Stimulated activated CD4-positive, alpha-beta T cell treated with anti-CD3 and anti-CD28 coated beads, Interleukin-12 subunit alpha, Interleukin-12 subunit beta, amount 100 ng/mL, for 4 hours (primary cell): ENCODE data around the gene CNPY1.
A peak's percentile ranks its signal among the peaks of the same experiment; 100 is the strongest.

Experiments used
- DNase-seq: peaks from one replicate; pipeline ENCODE4 v3.0.0-alpha.2; 2020

CNPY1 gene

DNA sequence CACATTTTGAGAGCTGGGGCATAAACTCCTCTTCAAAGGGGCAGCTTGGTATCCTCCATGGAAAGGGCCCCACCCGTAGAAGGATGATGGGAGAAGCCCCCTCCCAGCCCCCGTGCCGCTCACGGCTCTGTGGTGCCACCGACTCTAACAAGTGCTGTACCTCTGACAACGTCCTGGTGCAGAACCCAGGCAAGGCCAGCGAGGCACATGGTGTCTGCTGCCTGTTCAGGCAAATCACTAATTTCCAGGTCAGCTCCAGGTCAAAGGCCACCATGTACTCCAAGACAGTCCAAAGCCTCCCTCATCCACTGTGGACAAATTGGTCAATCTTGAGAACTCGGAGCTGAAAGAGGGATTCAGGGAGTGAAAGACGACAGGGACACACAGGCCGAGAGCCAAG is 11.4 kb upstream of the CNPY1 start:
- DNase-seq: no peak

GRCh38 chr7:155556763-155557162 is 10.4 kb upstream of the CNPY1 start:
- DNase-seq: no peak

GRCh38 chr7:155555116-155555695 is 8.8 kb upstream of the CNPY1 start:
- no peak for DNase-seq

GRCh38 chr7:155553871-155554270 is 7.5 kb upstream of the CNPY1 start:
- no peak for DNase-seq

DNA sequence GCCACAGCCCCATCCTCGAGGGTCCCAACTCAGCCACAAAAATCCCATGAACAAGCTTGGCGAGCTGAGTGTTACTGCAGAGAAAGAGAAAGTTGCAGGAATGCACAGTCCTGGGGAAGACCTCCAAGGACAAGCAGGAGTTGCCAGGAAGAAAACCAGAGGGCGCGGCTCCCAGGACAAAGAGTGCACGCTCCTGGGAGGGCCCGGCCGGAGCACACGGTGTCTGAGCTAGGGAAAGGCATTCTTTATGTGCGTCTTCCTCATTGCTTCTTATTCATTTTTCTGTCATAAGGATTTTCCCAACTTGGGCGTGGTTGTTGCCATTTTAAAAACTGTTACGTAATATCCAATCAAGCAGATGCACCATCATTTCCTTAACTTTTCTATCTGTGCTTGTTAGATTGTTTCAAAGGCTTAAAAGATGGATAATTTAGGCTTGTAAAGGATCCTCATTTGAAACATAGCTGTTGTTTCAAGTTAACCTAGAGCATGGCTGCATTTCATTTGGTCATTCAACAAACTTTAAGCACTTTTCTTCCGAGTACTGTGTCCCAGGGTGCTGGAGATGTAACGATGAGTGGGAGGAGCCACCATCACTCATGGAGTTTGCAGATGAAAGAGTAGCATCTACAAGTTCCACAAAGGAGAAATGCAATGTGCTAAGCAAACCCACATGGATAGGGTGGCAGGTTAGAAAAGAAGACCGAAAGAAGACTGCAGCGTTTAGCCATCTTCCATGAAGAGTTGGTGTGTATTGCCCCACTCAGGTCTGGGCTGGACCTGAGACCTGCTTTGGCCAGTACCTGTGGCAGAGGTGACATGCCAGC is 5.6 kb upstream of the CNPY1 start:
- DNase-seq: no peak

DNA sequence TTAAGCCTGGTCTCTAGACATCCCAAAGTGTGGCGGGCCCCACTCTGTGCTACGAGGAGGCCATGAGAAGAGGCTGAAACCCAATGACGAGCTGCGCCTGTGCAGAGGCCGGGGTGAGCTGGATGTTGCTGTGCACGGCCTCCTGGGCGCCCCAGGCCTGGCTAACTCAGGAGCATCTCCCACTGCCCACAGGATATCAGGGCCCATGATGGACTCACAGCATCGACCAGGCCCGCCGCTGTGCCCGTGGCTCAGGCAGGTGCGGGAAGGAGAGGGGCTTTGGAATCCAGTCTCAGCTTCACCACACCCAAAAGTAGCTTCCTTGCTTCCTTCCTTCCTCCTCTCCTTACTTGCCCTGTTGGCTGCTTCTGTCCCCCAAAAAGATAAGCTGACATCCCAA is 4.6 kb upstream of the CNPY1 start:
- no peak for DNase-seq

DNA sequence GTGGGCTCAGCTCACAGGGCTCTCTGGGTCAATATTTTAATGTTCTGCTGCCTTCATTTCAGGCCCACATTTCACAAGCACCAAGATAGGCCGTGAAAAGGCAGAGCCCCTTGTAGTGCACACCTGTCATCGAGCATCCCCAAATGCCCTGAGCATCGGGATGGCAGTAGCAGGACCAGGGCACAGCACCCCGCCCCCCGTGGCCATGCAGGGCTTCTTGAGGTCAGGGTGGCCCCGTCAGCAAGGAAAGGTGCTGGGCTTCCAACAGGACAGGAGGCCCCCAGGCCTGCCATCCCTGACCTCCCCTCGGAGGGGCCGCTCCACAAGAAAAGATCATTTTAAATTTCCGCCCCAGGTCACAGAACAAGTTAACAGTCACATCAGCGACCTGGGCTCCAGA is 2.9 kb upstream of the CNPY1 start:
- no peak for DNase-seq

- no peak for DNase-seq
Observed at GRCh38 chr7:155547161-155547791, 917 bp upstream of the CNPY1 start.

- DNase-seq: no peak
Observed at GRCh38 chr7:155545348-155545747, 1.0 kb downstream of the CNPY1 start.

GRCh38 chr7:155544485-155544884 is 1.9 kb downstream of the CNPY1 start:
- no peak for DNase-seq

GRCh38 chr7:155543926-155544325 is 2.4 kb downstream of the CNPY1 start:
- DNase-seq: no peak

DNA sequence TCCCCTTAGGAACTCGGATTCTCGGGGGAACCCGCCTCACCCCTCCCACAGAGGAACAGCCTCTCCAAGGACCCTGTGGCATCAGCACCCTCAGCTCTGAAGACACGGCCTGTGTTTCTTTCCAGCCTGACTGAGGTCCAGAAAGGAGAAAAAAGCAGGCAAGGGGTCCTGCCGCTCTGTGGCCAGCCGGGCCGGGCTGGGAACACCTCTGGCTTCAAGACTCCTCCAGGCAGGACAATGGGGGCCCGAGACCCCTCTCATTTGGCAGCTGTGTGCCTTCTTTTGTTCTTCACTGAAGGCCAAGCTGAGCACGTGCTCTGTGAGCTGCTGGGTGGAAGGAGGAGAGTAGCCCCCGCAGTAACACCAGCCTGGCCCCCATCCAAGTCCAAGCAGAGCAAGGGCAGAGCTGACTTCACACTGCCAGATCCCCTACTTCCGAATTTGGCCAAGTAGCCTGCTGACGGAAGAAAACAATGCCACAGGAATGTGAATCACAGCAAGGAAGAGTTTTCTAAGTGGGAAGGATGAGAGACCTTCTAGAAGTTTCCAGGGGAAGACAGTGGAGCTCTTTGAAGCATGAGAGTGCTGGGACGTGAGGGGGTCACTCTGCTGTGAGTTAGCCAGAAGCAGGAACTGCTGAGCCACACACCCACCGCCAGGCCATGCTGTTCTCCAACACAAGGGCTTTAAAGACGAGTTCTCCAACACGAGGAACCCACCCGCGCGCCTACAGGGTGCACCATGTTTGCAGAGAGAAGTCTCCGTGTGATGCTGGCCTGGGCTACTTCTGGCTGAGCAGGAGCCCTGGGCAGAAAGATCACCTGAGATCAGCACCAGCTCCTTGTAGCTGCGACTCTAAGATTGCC is 3.1 kb downstream of the CNPY1 start:
- no peak for DNase-seq

GRCh38 chr7:155541986-155542675 is 4.2 kb downstream of the CNPY1 start:
- DNase-seq: no peak

- no peak for DNase-seq
Observed at GRCh38 chr7:155540553-155540952, 5.8 kb downstream of the CNPY1 start.

DNA sequence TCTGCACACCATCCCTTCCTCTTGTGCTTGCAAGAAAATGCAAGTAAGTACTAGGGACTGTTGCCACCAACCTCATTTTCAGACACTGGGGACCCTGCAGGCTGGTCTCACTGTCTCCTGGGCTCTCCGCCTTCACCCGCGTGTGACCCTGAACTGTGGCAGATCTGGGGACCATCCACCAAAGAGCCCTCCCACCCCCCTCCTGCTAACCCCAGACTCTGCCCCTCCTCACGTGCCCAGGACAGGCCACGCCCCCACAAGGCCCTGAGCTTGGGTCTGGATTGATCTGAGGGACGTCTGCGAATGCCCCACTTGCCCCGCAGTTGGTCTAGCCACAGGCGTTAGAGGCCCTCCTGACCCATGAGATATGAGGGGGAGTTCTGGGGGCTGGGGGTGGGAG is 8.1 kb downstream of the CNPY1 start:
- no peak for DNase-seq

GRCh38 chr7:155536451-155536850 is 9.9 kb downstream of the CNPY1 start:
- DNase-seq: no peak

GRCh38 chr7:155534691-155535090 is 11.7 kb downstream of the CNPY1 start:
- DNase-seq: no peak

- DNase-seq: peak; percentile 25
Observed at GRCh38 chr7:155533827-155534690, 12.3 kb downstream of the CNPY1 start.

- peak; percentile 6 for DNase-seq
Observed at GRCh38 chr7:155533120-155533826, 13.1 kb downstream of the CNPY1 start.

- no peak for DNase-seq
Observed at GRCh38 chr7:155532792-155533119, 13.6 kb downstream of the CNPY1 start.

DNA sequence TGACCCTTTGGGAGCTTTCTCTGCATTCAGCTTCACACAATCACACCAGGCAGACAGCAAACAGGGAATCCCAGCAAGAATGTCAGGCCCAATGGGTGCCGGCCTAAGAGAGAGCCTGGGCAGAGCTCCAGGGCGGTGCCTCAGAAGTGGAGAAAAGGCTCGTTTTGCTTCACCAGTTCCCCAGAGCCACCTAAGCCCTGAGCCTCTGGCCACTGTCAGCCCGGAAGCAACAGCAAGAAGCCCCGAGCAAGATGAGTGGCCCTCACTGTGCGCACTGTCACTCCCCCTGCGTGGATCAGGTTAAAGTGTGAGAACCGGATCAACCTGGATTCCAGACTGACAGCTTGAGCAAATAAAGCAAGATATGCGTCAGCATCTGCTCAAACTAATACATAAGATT is 14.7 kb downstream of the CNPY1 start:
- no peak for DNase-seq
